Glomerular visceral epithelial cell (primary cell): ENCODE data around the gene LRCOL1.

ENCODE experiments used
- DNase-seq: peaks from one replicate; pipeline ENCODE4 v3.0.0-alpha.2; 2016; ENCODE audit errors: extremely low spot score

Gene LRCOL1

DNA sequence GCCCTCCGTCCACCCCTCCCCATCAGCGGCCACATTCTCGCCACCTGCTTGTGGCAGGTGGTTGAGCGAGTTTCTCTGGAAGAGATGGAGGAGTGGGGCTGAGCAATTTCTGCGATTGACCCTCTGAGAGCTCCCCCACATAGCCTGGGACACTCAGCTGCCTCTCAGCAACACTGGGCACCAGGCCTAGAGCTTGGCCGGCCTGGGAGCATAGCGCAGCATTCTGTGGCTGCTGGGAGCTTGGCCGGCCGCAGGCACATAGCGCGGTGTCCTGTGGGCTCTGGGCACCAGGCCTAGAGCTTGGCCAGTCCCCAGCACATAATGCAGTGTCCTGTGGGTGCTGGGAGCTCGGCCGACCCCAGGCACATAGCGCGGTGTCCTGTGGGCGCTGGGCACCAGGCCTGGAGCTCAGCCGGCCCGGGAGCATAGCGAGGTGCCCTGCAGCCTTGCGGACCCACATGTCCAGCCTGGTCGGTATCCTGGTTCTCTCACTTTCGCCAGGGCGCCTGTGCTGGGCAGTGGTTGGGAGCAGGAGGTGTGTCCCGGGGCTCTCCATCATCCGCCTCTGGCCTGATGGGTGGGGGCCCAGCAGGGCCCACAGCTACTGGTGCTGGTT, 43.8 kb downstream of the LRCOL1 start:
- DNase-seq: no peak

DNA sequence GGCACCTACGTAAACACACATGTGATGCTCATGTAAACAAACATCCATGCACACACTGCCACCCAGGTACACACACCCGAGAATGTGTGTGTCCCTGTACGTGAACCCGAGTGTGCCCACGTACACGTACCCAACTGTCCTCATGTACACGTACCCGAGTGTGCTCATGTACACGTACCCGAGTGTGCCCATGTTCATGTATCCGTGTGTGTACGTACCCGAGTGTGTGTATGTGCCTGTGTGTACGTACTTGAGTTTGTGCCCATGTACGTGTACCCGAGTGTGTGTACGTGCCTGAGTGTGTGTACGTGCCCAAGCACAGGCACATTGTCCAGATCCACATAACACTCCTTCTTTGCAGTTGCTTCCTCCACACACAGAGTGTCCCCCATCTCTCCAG, 45.0 kb downstream of the LRCOL1 start:
- DNase-seq: no peak

DNA sequence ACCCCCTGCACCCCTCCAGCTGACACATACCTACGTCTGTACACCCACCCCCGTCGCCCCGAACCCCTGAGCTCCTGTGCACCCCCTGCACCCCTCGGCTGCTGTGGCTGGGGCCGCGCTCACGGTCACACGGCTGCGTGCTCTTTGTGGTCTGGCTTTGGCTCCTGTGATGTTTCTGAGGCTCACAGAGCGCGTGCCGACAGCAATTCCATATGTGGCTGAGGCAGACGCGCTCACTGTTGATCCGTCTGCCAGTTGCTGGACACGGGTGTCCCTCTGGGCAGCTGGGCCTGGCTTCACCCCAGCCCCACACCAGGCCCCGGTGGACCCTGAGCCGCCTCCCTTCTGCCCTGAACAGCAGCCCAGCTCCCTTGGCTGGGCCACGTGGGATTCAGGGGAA, 46.5 kb downstream of the LRCOL1 start:
- no peak for DNase-seq

DNA sequence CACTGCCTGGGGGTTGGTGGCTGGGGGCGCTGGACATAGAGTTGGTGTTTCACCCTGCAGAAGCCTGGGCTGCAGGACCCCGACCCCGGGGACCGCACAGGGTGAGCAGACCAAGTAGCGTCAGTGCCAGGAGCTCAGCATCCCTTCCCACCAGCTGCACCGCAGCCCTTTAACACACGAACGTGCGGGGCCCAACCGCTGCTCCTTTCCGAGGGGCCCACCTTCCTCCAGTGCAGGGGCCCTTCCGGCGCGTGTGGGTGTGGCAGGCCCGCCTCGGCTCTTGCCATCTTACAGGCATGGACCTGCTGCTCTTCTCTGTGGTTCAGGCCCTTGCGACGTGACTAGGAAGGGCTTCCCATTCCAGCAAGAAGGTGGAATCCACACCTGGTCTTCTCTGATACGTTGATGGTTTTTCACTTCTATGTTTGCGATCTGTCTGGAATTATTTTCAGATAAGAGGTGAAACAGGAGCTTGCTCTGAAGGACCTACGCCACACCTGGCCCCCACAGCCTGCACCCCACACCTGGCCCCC, 47.8 kb downstream of the LRCOL1 start:
- DNase-seq: no peak

DNA sequence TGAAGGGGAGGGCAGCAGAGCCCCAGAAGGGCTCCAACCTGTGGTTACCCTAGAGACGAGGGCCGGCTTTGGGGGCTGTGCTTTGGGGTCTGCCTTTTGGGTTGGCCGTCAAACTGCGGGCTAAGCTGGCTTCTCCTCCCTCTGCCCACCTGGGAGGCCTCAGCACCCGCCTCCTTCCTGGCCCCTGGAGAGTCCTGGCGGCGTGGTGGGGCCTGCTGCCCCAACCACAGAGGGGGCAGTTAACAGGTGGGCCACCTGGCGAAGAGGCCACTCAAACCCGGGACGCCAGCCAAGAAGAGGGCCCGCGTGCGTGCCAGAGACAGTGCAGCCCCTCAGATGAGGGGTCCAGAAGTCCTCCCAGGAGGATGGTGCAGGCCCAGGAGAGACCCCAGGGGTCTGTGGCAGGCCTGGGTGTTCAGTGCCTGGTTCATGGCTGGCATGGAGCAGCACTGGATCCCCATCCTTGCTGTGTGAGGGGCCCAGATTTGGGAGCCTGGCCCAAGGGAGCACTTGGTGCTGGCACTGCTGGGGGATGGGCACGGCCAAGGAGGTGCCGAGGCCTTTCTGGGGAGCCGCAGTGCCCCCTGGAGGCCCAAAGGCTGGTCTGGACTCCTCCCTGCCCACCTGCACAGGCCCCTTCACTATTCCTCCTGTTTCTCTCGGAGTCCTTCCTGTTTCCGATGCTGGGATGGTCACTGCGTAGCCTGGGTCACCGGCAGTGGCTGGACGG, 48.8 kb downstream of the LRCOL1 start:
- DNase-seq: peak; percentile 27

DNA sequence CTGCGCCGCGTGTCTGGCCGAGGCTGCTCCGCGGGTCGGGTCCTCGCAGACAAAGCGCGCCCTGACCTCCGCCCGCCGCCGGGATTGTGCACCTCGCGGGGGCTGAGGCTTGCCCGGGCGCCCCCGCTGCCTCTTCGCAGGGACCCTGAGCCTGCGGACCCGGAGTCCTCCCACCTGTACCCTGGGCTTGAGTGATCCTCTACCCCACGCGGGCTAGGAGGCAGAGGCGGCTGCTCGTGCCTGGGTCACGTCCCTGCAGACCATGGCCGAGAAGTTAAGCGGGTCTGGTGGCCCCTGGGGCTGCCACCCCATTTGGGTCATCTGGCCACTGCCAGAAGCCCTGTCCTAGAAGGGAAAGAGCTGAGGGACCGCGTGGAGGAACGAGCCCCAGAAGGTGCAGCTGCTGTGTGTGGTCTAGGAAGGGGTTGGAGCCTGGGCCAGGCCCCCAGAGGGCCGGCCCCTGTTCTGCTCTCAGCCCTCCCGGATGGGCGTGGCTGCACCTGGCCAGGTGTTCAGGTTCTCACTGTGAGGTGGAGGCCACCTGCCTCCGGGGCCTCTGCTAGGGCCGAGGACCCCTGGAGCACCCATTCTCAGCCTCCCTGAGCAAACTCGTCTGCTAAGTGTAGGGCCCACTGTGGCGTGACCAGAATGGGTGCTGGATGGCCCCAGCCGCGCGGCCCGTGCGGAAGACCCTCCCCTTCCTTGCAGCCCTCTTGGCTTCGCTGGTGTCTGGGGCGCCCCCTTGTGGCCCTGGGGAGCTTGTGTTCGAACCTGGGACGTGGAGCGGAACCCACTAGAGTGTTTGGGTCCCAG, 49.6 kb downstream of the LRCOL1 start:
- DNase-seq: peak; percentile 72

DNA sequence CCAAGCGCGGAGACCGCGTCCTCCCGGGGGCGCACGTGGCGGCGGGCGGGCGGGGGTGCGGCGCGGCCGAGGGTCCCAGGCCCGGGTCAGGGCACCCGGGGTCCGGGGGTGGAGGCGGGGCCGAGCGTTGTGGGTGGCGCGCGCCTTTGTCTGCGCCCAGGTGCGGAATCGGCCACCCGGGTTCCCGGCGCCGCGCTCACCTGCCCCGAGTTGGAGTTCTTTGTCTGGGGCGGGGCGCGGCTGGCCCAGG, 50.1 kb downstream of the LRCOL1 start:
- DNase-seq: no peak

DNA sequence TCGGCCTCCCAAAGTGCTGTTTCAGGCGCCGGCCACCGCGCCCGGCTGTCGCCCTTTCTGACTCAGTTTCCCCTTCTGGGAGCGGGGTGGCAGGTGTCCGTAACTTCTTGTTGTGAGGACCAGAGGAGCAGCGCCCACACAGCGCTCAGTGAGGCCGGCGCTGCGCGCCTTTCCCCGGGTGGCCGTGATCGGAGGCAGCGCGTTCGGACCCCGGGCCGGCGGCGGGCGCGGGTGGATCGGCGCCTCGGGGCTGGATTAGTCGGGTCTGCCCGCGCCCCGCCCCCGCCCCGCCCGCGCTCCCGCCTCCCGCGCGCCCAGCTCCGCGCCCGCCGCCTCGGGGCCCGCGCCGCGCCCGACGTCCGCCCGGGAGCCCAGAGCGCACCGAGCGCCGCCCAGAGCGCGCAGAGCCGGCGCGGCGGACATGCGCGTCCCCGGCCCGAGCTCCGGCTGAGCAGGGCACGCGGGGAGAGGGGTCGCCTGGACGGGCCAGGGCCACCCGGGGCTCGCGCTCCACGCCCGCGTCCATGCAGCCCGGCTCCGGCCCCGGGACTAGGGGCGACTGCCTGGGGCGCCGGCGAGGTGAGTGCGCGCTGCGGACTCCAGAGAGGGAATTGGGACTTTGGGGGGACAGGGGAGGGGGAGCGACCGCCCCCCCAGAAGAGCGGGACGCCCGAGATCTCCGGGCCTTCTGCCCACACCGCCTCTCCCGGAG, 50.6 kb downstream of the LRCOL1 start:
- DNase-seq: peak; percentile 67

DNA sequence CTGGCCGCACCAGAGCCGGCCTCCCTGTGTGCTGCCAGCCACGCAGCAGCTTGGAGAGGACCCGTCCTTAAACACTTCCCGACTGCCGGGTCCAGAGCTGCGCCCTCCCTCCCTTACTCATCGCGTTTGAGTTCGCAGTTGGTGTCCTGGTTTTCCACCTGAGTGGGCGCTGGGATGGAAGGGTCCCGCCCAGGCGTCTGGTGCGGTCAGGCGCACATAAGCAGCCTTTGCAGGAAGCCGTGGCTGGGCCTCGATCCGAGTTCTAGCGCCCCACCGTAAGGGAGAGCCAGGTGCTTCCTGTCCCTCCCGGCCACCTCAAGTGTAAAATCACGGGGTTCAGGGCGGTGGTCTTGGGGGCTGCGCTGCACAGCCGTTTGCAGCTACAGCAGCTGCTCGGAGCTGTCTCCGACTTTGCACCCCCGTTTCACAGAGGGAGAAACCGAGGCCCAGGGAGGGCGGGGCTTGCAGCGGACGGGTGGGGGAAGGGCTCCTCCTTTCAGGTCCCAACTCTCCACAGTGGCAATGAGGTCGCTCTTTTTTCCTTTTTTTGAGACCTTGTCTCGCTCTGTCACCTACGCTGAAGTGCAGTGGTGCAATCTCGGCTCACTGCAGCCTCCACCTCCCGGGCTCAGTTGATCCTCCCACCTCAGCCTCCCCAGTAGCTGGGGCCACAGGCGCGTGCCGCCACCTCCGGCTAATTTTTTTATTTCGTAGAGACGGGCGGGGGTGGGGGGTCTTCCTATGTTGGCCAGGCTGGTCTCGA, 51.3 kb downstream of the LRCOL1 start:
- peak; percentile 86 for DNase-seq

DNA sequence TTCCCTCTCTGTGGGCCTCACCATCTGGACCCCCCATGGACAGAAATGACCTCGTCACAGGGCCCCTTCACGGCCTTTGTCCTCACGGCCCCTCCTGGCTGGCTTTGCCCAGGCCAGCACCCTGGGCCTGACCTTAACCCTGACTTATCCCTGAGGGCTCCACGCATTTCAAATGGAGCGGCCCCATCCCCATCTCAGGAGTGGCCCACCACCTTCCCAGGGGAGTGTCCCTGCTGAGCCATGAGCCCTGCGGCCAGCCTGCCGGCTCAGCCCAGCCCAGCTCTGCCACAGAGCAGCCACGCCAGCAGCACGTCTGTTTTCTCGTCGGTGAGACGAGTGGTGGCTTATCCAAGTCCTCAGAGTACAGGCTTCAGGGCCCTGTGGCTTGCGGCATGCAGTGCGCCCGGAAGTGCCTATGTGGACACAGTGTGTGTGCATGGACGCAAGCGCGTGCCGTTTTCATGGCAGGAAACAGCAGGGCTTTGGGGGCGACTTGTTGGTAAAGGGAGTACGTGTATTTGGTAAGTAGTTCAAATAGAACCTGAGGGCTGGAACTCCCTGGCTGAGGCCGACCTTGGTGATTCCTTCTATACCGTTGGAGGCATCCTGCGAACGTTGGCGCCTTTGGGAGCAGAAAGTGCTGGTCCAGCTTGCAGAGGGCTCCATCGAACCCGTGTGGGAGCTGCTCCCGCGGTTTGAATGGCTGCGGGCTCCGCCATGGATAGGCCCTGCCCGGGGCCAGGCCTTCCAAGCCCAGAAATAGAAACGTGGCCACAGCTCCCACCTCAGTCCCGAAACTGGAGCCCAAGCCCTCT, 52.1 kb downstream of the LRCOL1 start:
- no peak for DNase-seq

DNA sequence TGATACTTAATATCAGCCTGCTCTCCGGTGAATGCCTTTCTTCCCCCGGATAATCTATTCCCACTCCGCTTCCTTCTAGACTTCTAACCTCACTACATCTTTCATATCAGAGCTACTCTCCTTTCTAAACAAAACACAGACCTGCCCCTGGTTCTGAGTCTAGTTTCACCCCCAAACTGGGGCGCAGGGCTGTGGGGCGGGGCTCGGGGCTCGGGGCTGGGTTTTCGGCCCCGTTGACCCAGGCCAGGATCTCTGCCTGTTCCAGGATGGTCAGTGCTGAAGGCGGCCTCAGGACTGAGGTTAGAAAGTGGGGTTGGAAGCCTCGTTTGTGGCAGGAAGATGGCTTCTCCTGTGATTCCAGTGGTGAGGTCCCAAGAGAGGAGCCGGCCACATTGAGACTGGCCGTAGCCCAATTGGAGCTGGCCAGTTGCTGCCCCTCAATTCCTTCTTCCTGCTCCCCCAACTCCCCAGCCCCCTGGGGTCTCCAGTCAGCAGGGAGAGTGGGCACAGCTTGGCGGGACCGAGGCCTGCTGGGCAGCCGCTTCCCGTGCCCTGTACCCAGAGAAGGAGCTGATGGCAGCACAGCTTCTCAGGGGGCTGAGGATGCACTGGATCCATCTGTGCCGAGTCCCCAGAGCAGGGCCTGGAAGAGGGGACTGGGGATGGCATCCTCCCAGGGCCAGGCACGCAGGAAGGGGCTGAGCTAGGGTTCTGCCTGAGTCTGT, 52.9 kb downstream of the LRCOL1 start:
- DNase-seq: no peak

DNA sequence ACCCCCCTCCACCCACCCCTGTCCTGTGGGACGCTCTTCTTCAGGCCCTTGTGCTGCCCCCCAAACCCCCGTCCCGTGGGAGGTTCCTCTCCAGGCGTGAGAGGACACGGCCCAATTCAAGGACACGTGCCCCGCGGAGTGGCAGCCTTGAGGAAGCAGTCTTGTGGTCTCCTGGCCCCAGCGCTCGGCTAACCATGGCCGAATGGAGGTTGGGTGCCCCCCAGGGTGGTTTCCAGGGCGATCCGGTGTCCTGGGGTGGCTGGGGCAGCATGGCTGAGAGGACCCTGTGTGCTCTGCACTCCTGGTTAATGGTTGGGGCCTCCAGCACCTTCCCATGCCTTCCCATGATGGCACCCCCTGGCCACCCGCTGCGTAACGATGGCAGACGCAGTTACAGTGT, 53.6 kb downstream of the LRCOL1 start:
- no peak for DNase-seq

DNA sequence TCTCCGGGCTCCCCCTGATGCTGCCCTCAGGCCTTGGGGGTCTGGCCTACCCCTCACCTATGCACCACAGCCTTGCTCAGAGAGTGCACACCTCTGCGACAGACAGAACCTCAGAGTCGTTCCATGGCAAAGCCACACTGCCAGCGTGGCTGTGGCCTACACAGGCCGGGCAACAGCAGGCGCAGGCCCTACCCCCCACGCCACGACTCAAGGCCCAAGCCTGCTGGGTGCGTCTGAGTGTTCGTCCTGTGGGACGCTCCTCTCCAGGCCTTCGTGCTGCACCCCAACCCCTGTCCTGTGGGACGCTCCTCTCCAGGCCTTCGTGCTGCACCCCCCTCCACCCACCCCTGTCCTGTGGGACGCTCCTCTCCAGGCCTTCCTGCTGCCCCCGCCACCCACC, 54.2 kb downstream of the LRCOL1 start:
- DNase-seq: no peak

DNA sequence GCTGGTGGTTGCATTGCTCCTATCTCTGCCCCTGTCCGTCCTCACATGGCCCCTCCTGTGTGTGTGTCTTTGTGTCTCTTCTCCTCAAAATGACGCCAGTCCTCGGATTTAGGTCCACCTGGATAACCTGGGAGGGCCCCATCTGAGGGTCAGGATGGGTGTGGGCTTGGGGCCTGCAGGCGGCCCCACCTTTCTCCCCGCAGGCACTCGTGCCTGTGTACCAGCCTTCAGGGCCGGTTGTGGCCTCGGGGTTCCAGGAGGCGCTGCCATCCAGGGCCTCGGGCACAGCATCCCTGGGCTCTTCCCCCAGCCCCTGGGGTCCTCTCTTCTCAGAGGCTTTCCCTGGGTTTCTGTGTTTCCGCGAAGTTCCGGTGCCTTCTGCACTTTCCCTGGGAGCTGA, 54.7 kb downstream of the LRCOL1 start:
- DNase-seq: no peak

DNA sequence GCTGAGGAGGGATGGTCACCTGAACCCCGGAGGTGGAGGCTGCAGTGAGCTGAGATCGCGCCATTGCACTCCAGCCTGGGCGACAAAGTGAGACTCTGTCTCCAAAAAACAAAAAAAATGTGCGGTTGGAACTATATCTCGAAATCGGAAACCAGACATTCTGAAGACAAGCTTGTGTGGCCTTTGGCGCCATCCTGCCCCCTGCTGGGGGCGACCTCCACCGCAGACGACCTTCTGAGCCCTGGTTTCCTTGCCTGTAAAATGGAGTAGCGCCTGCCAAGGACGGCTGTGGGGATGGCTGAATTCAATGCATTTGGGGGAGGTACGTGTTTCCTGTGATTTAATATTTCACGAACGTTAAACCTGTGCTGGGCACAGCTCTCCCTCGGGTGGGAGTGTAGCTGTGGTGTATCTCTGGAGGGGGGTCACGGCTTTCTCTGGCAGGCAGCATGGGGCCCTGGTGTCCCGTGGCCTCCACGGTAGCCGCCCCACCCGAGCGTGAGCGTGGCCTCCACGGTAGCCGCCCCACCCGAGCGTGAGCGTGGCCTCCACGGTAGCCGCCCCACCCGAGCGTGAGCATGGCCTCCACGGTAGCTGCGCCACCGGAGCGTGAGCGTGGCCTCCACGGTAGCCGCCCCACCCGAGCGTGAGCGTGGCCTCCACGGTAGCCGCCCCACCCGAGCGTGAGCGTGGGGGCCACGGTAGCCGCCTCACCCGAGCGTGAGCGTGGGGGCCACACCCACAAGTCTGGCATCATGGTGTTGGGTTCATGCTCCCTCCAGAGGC, 55.3 kb downstream of the LRCOL1 start:
- DNase-seq: no peak
